ENCODE data around the gene INHBE.
"Not testable (repeated sequence)": the region's sequence is repeated elsewhere in the genome, so short reads cannot be mapped to it uniquely, and the experiment has no call there.

Gene INHBE

DNA sequence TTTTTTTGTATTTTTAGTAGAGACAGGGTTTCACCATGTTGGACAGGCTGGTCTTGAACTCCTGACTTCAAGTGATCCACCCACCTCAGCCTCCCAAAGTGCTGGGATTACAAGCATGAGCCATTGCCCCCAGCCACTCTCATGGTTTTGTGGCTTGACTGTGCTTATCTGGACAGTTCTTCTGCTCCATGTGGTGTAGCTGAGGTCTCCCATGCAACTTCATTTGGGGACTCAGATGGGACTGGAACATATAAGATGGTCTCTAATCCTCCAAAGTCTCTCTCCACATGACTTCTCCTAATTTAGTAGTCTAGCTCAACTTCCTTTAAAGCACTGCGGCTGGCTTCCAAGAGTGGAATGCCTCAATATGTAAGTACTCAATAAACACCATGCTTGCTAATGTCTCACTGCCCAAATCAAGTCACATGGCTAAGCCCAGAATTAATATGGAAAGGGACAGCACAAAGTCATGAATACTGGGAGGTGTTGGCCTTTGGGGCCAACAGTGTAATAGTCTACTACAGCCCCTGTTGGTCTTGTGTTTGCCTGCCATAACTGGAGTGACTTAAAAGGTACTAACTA lies 13.2 kb upstream of the INHBE start:
- no peak for TF ChIP-seq CTCF (IDR thresholded peaks at IDR 0.05; ENCODE audit: extremely low read depth, insufficient read depth, missing control alignments)
- in situ Hi-C loops (cut with MboI; ENCODE audit: low pct_unique_long_range_greater_than_20kb, low sequenced_read_pairs, unreplicated experiment) = no loop called here
- no peak for DNase-seq (ENCODE audit: low spot score)

- DNase-seq (ENCODE audit: low spot score) = not testable (repeated sequence)
Measured at GRCh38 chr12:57444337-57444736, 10.8 kb upstream of the INHBE start.

GRCh38 chr12:57444744-57445143 lies 10.4 kb upstream of the INHBE start:
- DNase-seq (ENCODE audit: low spot score) = no peak
- in situ Hi-C loops (cut with MboI; ENCODE audit: low pct_unique_long_range_greater_than_20kb, low sequenced_read_pairs, unreplicated experiment) = no loop called here
- TF ChIP-seq CTCF (IDR thresholded peaks at IDR 0.05; ENCODE audit: extremely low read depth, insufficient read depth, missing control alignments) = no peak

More at GRCh38 chr12:57444337-57444736, 10.8 kb upstream of the INHBE start:
- in situ Hi-C loops (cut with MboI; ENCODE audit: low pct_unique_long_range_greater_than_20kb, low sequenced_read_pairs, unreplicated experiment) = not testable (repeated sequence)

- in situ Hi-C loops (cut with MboI; ENCODE audit: low pct_unique_long_range_greater_than_20kb, low sequenced_read_pairs, unreplicated experiment) = no loop called here
- no peak for TF ChIP-seq CTCF (IDR thresholded peaks at IDR 0.05; ENCODE audit: extremely low read depth, insufficient read depth, missing control alignments)
- DNase-seq (ENCODE audit: low spot score) = no peak
Measured at GRCh38 chr12:57446292-57446960, 8.7 kb upstream of the INHBE start.

DNA sequence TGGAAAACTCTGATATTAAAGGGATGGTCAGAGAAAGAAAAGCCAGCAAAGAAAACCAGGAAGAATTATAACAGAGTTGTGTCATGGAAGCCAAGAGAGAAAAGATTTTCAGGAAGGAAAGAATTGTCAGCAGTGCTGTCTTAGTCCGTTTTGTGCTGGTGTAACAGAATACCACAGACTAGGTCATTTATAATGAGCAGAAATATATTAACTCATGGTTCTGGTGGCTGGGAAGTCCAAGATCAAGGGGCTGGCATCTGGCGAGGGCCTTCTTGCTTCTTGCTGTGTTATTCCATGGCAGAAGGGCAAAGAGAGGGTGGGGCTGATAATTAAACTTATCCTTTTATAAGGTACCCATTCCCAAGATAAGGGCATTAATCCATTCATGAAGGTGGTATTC lies 6.4 kb upstream of the INHBE start:
- TF ChIP-seq CTCF (IDR thresholded peaks at IDR 0.05; ENCODE audit: extremely low read depth, insufficient read depth, missing control alignments) = no peak
- in situ Hi-C loops (cut with MboI; ENCODE audit: low pct_unique_long_range_greater_than_20kb, low sequenced_read_pairs, unreplicated experiment) = no loop called here
- no peak for DNase-seq (ENCODE audit: low spot score)

DNA sequence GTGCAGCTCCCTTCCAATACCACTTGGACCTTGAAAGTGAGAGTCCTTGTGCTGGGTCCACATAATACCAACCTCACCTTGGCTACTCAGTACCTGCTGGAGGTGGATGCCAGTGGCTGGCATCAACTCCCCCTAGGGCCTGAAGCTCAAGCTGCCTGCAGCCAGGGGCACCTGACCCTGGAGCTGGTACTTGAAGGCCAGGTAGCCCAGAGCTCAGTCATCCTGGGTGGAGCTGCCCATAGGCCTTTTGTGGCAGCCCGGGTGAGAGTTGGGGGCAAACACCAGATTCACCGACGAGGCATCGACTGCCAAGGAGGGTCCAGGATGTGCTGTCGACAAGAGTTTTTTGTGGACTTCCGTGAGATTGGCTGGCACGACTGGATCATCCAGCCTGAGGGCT lies 5.7 kb upstream of the INHBE start:
- DNase-seq (ENCODE audit: low spot score) = no peak
- in situ Hi-C loops (cut with MboI; ENCODE audit: low pct_unique_long_range_greater_than_20kb, low sequenced_read_pairs, unreplicated experiment) = no loop called here
- TF ChIP-seq CTCF (IDR thresholded peaks at IDR 0.05; ENCODE audit: extremely low read depth, insufficient read depth, missing control alignments) = no peak

GRCh38 chr12:57450057-57450456 lies 5.0 kb upstream of the INHBE start:
- no peak for DNase-seq (ENCODE audit: low spot score)
- in situ Hi-C loops (cut with MboI; ENCODE audit: low pct_unique_long_range_greater_than_20kb, low sequenced_read_pairs, unreplicated experiment) = loop anchor here (10.0 kb wide), 2 partner anchors 145 to 185 kb away; no protein-coding TSS in a partner anchor
- no peak for TF ChIP-seq CTCF (IDR thresholded peaks at IDR 0.05; ENCODE audit: extremely low read depth, insufficient read depth, missing control alignments)
